Kasumi-1 (cell line): ENCODE measurements around the gene PRICKLE2.
"Not testable (repeated sequence)": the region's sequence is repeated elsewhere in the genome, so short reads cannot be mapped to it uniquely, and the experiment has no call there.

Source experiments
- DNase-seq, 2 experiments: peaks; one replicate each; lab custom pipeline; 2025; lab: John Stamatoyannopoulos, UW

The PRICKLE2 gene

GRCh38 chr3:64098670-64099069 is 126.6 kb downstream of the PRICKLE2 start:
- DNase-seq = no peak

DNA sequence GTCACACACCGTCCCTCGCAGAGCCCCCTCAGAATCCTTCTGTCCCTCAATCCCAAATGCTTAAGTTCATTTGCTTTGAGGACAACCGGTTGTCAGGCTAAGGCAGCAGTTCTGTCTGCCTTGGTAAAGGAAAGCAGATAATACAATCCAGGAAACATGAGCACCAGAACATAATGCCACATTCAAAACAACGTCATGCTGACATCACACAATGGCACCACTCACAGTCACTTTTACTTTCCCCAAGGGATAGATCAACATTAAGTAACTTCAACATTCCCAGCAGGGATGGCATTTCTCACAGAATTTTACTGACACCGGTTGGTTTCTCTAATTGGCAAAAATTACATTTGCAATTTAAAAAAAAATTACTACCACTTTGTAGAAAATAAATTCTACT is 127.3 kb downstream of the PRICKLE2 start:
- no peak for DNase-seq

- no peak for DNase-seq
These were observed 129.5 kb downstream of the PRICKLE2 start for GRCh38 chr3:64095802-64096201.

- DNase-seq = no peak
These were observed 130.6 kb downstream of the PRICKLE2 start for GRCh38 chr3:64094713-64095079.

GRCh38 chr3:64093825-64094712 is 131.2 kb downstream of the PRICKLE2 start:
- no peak for DNase-seq

DNA sequence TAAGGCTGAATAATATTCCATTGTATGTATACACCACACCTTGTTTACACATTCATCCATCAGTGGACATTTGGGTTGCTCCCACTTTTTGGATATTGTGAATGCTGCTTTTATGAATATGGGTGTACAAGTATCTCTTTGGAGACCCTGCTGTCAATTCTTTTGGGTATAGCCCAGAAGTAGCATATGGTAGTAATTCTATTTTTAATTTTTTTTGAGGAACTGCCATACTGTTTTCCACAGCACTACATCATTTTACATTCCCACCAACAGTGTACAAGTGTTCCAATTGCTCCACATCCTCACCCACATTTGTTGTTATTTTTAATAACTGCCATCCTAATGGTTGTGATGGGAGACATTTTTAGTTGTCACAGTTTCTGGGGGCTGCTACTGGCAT is 132.1 kb downstream of the PRICKLE2 start:
- DNase-seq = no peak

GRCh38 chr3:64091501-64091900 is 133.8 kb downstream of the PRICKLE2 start:
- DNase-seq = no peak

DNA sequence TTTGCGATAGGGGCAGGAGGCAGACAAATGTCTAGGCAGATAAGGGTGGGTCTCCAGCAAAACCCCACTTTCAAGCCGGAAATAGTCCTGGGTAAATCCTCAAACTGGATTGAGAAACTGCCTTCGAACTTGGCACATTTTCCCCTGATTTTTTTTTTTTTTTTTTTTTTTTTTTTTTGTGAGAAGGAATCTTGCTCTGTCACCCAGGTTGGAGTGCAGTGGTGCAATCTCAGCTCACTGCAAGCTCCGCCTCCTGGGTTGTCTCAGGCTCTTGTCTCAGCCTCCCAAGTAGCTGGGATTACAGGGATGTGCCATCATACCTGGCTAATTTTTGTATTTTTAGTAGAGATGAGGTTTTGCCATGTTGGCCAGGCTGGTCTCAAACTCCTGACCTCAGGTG is 135.9 kb downstream of the PRICKLE2 start:
- not testable (repeated sequence) for DNase-seq

GRCh38 chr3:64088408-64089205 is 136.7 kb downstream of the PRICKLE2 start:
- DNase-seq = no peak

GRCh38 chr3:64086479-64087252 is 138.6 kb downstream of the PRICKLE2 start:
- no peak for DNase-seq

DNA sequence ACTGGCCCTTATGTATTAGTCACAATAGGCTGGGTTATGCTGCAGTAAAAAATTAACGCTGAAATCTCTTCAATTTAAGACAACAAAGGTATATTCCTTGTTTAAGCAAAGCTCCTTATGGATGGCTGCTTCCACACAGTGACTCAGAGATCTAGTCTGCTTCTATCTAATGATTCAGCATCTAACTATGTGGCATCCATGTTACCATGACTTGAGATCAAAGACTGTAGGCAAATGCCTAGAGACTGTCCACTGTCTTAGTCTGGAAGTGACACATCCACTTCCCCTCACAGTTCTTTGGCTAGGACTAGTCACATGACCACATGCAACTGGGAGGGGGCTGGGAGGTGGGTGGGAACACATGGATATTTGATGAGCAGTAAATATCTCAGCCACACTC is 140.6 kb downstream of the PRICKLE2 start:
- no peak for DNase-seq

DNA sequence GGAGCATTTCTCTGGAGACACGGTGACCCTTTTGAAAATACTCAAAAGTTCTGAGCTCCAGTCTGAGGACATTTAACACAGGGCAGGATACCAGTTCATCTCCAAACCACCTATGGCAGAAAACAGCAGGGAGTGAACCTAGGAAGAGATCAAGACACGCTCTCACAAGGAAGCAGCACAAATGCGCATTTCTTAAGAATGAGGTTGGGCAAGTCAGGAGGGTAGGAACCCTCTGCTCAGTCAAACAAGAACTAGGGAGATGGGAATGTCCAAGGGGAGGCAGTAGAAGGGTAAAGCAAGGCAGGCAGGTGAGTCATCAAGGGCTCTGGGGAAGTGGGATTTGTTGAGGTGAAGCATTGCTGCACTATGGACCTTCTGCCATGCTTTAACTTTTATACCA is 141.7 kb downstream of the PRICKLE2 start:
- no peak for DNase-seq

DNA sequence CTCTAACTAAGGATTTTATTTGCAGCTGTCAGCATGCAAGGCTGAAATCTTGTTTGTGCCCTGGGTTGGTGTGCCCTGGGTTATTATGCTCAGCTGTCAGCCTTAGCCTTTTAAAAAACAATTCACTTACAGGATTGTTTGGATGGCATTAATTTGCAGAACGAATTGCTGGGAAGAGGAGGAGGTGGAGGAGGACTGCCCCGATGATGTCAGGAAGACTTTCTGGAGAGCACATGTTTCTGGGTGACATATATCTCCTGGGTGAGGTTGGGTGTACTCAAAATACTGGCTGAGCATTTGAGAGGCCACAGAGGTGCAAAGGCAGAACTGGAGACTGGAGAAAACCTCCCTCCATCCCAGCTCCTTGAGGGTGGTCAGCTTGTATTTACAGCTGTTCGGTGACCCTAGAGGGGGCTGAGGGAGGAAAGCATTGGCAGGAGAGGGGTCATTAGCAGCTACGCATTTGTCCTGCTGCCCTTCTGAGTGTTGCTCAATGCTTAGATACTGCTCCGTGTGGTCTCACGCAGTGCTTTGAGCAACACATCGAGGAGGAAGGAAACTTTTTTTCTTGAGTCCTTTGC is 142.2 kb downstream of the PRICKLE2 start:
- DNase-seq = no peak

- no peak for DNase-seq
These were observed 142.9 kb downstream of the PRICKLE2 start for GRCh38 chr3:64082411-64082810.

DNA sequence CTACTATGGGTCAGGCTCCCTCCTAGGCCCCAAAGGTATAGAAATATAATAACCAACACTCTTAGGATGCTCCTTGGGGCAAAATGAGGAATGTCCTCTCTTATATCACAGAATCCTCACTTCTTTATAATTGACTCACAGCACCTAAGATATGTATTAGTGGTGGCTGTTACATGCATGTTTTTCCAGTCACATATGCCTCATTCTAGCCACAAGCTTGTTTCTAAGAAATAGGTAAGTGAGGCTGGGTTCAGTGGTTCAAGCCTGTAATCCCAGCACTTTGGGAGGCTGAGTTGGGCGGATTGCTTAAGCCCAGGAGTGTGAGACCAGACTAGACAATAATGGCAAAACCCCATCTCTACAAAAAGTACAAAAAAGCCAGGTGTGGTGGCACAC is 144.0 kb downstream of the PRICKLE2 start:
- no peak for DNase-seq

GRCh38 chr3:64080616-64081234 is 144.5 kb downstream of the PRICKLE2 start:
- no peak for DNase-seq

DNA sequence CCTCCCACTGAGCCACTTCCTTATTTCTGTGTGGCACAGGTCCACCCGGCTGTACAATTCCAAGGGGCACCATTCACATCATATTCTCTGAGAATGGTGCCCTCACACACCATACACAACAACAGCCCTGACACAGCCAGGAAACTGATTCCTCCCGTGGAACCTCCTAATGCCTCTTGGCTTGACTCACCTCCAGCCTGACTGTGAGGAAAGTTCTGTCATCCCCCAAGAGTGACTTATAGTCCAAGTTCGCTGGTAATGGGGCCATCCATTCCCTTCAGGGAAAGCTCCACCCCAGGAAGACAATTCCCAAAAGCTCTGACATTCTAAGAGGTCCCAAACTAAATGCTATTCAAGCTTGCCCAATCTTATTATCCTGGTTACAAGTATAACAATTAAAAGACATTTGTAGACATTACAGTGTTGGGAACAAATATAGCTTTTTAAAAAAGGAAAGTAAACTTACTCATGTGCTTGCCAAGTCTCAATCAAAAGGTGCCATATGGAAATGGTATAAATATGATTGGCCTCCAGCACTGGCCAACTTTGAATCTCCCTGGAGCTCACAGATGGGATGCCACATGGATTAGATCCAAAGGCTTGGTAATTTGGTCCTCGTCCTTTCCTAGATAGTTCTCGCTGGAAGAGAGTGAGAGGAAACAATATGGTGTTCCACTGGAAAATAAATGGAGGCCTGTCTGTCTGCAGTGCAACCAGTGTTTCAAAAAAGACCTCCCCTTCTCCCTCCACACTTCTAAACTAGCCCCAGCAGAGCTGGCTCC is 145.7 kb downstream of the PRICKLE2 start:
- DNase-seq = no peak

DNA sequence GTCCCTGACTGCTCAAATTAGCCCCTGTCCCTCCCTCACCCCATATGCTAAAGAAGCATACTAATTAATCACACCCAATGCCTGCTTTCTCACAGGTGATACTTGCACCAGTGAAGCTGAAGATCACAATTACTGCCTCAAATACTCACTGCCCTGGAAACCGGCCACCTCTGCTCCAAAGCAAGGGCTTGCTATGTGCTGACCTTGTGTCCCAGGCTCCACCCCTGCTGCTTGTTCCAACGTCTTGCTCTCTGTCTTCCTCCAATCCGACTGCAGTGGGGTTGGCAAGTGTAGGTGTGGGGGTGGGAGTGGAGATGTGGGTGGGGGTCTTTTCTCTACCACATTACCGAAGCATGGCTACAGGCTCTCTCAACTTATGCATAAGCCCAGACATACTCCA is 146.3 kb downstream of the PRICKLE2 start:
- DNase-seq = no peak

- no peak for DNase-seq
These were observed 150.2 kb downstream of the PRICKLE2 start for GRCh38 chr3:64074895-64075679.

GRCh38 chr3:64074060-64074459 is 151.2 kb downstream of the PRICKLE2 start:
- DNase-seq = no peak
